ENCODE results near the gene TMEM140. TPM values are rescaled to one million over a fixed set of nuclear protein-coding genes. Genes with fewer than 3 reads are reported as not detected.

Gene TMEM140
- total RNA-seq, 1 experiment from 2014 or later: 0.92 TPM

DNA sequence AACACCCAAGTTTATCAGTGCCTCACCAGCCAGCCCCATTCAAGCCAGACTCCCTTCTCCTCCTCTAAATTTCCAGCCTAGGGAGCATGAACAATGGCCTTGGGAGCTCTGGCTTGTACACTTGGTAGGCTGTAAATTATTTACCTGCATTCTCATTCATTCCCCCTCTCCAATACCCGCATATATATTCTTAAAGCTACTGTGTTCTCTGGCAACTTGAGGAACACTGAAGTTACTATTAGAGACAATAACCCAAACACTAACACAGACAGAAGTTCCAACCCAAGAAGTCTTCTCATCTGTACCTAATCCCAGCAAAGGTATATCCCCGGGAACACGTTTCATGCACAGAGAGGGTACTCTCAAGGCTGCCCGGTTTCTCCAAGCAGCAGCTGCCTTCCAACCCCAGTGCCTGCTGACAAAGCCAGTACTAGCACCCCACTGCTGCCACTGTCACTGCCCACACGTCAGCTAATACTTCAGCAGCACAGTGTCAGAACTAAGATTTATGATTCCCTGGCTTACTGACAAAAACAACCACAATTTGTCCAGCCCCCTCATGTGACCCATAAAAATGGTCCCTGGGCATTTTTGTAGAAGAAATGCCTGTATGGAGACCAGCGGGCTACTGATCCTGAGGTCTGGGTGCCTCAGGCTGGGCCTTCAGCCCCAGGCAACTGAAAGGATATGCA, 60.4 kb downstream of the TMEM140 start:
- no peak for DNase-seq
- no peaks in the 10 kb centered on the region for H3F3A ChIP-seq (ENCODE audit: insufficient read depth, low read depth)
- no TSS peak for BruUV-seq (replicated peaks)
- ChIA-PET POLR2A (ENCODE audit: unreplicated experiment) (no interaction called here), CTCF (no interaction called here)
- H3K36me3 ChIP-seq (ENCODE audit: low read depth): no peaks in the 10 kb centered on the region
- TF ChIP-seq EZH2 (IDR thresholded peaks at IDR 0.05; ENCODE audit: low read depth): no peak
- TF ChIP-seq, protein P1, sequence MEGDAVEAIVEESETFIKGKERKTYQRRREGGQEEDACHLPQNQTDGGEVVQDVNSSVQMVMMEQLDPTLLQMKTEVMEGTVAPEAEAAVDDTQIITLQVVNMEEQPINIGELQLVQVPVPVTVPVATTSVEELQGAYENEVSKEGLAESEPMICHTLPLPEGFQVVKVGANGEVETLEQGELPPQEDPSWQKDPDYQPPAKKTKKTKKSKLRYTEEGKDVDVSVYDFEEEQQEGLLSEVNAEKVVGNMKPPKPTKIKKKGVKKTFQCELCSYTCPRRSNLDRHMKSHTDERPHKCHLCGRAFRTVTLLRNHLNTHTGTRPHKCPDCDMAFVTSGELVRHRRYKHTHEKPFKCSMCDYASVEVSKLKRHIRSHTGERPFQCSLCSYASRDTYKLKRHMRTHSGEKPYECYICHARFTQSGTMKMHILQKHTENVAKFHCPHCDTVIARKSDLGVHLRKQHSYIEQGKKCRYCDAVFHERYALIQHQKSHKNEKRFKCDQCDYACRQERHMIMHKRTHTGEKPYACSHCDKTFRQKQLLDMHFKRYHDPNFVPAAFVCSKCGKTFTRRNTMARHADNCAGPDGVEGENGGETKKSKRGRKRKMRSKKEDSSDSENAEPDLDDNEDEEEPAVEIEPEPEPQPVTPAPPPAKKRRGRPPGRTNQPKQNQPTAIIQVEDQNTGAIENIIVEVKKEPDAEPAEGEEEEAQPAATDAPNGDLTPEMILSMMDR (conservative IDR thresholded peaks at IDR 0.05): no peak
- no peaks in the 10 kb centered on the region for H3K9me2 ChIP-seq (ENCODE audit: insufficient read depth)
- no peaks in the 10 kb centered on the region for H3K27me3 ChIP-seq (ENCODE audit: insufficient read depth, low read depth)
- no peaks in the 10 kb centered on the region for H3K79me2 ChIP-seq (ENCODE audit: low read depth)
- H3K27ac ChIP-seq: no peak overlapping the region
- H4K20me1 ChIP-seq (ENCODE audit: insufficient read depth): no peaks in the 10 kb centered on the region
- intact Hi-C loops (cut with micrococcal nuclease; ENCODE audit: unreplicated experiment): no loop called here
- H3K9me3 ChIP-seq (ENCODE audit: insufficient read depth, low read depth): no peaks in the 10 kb centered on the region
- H2AFZ ChIP-seq: no peak overlapping the region
- no peak overlapping the region for H3K4me3 ChIP-seq
- H3K4me1 ChIP-seq (replicated peaks; ENCODE audit: insufficient read depth): no peaks in the 10 kb centered on the region; the same call in 1 of the 2 replicates
- no peak overlapping the region for H3K4me2 ChIP-seq

DNA sequence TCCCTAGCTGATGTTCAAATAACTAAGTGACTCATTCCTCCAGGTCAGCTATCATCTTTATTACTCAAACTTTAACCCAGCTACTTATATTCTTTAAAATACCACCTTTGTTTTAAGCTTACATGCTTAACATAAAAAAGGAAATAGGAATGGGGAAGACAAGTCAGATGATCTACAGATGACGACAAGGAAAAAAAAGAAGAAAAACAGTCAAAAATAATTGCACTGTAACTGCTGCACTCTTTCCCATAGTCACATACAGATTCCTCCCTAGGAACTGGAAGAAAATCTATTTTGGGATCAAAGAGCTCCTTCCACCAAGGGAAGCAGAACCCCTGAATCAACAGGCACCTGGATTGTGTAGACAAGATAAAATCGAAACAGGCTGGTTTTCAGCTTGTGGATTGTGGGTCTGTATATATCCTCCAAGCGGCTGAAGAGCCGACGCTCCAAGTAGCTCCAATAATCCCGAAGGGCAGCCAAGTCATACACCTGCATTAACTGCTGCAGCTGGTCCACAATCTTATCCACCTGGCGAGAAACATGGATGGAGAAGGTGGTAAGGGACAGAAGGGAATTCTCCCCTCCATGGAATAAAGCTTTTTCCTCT, 61.5 kb downstream of the TMEM140 start:
- no peak overlapping the region for H3K27ac ChIP-seq
- H3K4me2 ChIP-seq: no peak overlapping the region
- ChIA-PET POLR2A (ENCODE audit: unreplicated experiment) (no interaction called here), CTCF (no interaction called here)
- no peaks in the 10 kb centered on the region for H4K20me1 ChIP-seq (ENCODE audit: insufficient read depth)
- no peak overlapping the region for H3K4me3 ChIP-seq
- H3K79me2 ChIP-seq (ENCODE audit: low read depth): no peaks in the 10 kb centered on the region
- no peaks in the 10 kb centered on the region; the same call in 1 of the 2 replicates for H3K4me1 ChIP-seq (replicated peaks; ENCODE audit: insufficient read depth)
- no peak for DNase-seq
- no peaks in the 10 kb centered on the region for H3K9me3 ChIP-seq (ENCODE audit: insufficient read depth, low read depth)
- BruUV-seq (replicated peaks): no TSS peak
- no peaks in the 10 kb centered on the region for H3F3A ChIP-seq (ENCODE audit: insufficient read depth, low read depth)
- intact Hi-C loops (cut with micrococcal nuclease; ENCODE audit: unreplicated experiment): no loop called here
- no peaks in the 10 kb centered on the region for H3K27me3 ChIP-seq (ENCODE audit: insufficient read depth, low read depth)
- H3K9me2 ChIP-seq (ENCODE audit: insufficient read depth): no peaks in the 10 kb centered on the region
- H3K36me3 ChIP-seq (ENCODE audit: low read depth): no peaks in the 10 kb centered on the region
- no peak for TF ChIP-seq EZH2 (IDR thresholded peaks at IDR 0.05; ENCODE audit: low read depth)
- TF ChIP-seq, protein P1 (conservative IDR thresholded peaks at IDR 0.05): no peak
- no peak overlapping the region for H2AFZ ChIP-seq

DNA sequence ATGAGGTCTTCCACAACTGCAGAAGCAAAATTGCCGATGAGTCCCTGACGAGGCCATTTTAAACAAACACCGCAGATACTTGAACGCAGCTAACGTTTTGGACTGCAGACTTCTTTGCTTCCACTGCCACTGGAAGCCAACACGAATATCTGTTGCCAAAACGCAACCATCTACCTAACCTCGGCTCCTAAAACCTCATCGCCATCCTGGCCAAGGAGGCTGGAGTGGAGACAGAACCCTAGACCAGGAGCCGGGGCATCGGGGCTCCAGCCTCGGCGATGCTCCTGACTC, 63.0 kb downstream of the TMEM140 start:
- BruUV-seq (replicated peaks): no TSS peak
- ChIA-PET CTCF (no interaction called here), POLR2A (ENCODE audit: unreplicated experiment) (interaction anchor here (0.7 kb wide), 1 partner anchor 35 kb away, joined by 4 read pairs; no protein-coding TSS in a partner anchor)
- no peaks in the 10 kb centered on the region for H3F3A ChIP-seq (ENCODE audit: insufficient read depth, low read depth)
- H3K27me3 ChIP-seq (ENCODE audit: insufficient read depth, low read depth): no peaks in the 10 kb centered on the region
- no peaks in the 10 kb centered on the region for H4K20me1 ChIP-seq (ENCODE audit: insufficient read depth)
- H3K79me2 ChIP-seq (ENCODE audit: low read depth): no peaks in the 10 kb centered on the region
- intact Hi-C loops (cut with micrococcal nuclease; ENCODE audit: unreplicated experiment): loop anchor here (1.0 kb wide), 1 partner anchor 41 kb away; the partner anchor contains the start of gene CYREN
- DNase-seq: no peak
- TF ChIP-seq, protein P1 (conservative IDR thresholded peaks at IDR 0.05): no peak
- no peak for TF ChIP-seq EZH2 (IDR thresholded peaks at IDR 0.05; ENCODE audit: low read depth)
- H3K4me1 ChIP-seq (replicated peaks; ENCODE audit: insufficient read depth): no peaks in the 10 kb centered on the region; the same call in 1 of the 2 replicates
- peak overlapping the region; percentile 76 for H3K4me3 ChIP-seq
- H3K36me3 ChIP-seq (ENCODE audit: low read depth): no peaks in the 10 kb centered on the region
- no peaks in the 10 kb centered on the region for H3K9me3 ChIP-seq (ENCODE audit: insufficient read depth, low read depth)
- H3K9me2 ChIP-seq (ENCODE audit: insufficient read depth): no peaks in the 10 kb centered on the region
- peak overlapping the region; percentile 91 for H3K4me2 ChIP-seq
- peak overlapping the region; percentile 88 for H2AFZ ChIP-seq
- H3K27ac ChIP-seq: no peak overlapping the region
